Kasumi-1 (cell line): ENCODE data around the gene DERL2.

Experiments
- DNase-seq, 2 experiments: peaks; one replicate each; lab custom pipeline; 2025; lab: John Stamatoyannopoulos, UW

The DERL2 gene

GRCh38 chr17:5501685-5502084 is 15.7 kb upstream of the DERL2 start:
- DNase-seq: no peak

- DNase-seq: peak; percentile 24 to 32
Observed at GRCh38 chr17:5500589-5501391, 14.8 kb upstream of the DERL2 start.

- DNase-seq: no peak
Observed at GRCh38 chr17:5500247-5500588, 14.2 kb upstream of the DERL2 start.

DNA sequence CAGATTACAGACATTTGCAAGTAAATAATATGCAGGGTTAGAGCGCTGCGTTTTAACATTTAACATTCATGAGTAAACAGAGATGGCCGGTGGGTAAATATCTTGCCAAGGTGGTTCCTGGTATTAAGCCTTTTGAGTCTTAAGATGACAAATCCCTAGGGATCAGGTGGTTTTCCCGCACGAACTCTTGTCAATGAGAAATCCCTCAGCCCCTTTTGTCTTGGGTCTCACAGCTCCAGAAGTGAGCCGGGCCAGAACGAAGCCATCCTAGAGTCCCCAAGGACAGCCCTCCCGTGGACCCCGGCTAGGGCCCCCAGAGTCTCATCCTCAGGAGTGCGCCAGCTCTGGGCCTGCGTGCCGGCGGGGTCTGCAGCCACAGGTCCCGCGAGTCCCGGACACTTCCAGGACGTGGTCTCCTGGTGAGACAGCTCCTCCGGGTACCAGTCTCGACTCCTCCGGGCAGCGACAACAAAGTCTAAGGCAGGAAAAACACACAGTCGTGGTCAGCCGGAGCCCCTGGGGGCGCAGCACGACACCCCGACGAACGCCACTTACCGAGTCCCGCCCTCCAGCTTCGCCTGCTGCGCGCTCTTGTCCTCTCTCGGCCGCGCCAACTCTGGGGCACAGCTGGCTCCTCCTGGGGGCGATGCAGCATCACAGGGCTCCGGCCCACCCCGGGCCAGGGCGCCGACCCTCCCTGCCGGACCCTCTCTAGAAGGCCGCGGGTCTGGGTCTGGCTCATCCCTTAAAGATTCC is 13.7 kb upstream of the DERL2 start:
- DNase-seq: no peak

- no peak for DNase-seq
Observed at GRCh38 chr17:5492970-5493369, 7.0 kb upstream of the DERL2 start.

- no peak for DNase-seq
Observed at GRCh38 chr17:5488752-5489151, 2.8 kb upstream of the DERL2 start.

GRCh38 chr17:5486206-5487124 is 487 bp upstream of the DERL2 start, which contains the start of gene MIS12:
Gene MIS12 (plus strand): TSS chr17:5486566. CDS start chr17:5488863, 2,297 bp downstream.
- DNase-seq: peak; percentile 93 to 95

DNA sequence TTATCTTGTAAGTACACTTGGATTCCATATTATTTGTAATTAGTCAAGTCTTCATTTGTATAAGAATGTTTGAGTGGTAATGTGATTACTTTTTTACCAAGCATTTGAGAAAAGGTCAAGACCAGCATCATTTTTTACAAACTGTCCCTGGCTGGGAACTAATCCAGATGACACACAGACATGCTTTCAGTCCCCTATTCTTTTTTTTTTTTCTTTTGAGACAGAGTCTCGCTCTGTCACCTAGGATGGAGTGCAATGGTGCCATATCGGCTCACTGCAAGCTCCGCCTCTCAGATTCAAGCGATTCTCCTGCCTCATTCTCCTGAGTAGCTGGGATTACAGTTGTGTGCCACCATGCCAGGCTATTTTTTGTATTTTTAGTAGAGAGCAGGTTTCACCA is 4.5 kb downstream of the DERL2 start:
- no peak for DNase-seq

DNA sequence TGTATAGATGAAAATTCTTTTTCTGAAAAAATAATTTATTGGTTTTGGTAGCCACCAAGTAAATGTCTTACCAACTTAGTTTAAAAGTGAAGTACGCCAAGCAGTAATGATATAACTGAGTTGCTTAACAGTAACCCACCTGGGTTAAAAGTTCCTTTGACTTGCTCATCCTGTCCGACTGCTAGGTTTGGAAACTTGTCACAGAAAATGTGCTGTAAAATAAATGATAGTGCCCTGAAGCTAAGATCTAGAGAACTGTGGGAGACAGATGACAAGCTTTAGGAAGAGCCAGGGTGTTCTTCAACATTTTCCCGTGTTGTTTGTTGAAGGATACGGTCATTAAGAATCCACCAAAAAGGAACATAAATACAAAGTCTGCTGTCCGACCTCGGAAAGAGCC is 5.0 kb downstream of the DERL2 start:
- no peak for DNase-seq

- no peak for DNase-seq
Observed at GRCh38 chr17:5478992-5479391, 7.0 kb downstream of the DERL2 start.

DNA sequence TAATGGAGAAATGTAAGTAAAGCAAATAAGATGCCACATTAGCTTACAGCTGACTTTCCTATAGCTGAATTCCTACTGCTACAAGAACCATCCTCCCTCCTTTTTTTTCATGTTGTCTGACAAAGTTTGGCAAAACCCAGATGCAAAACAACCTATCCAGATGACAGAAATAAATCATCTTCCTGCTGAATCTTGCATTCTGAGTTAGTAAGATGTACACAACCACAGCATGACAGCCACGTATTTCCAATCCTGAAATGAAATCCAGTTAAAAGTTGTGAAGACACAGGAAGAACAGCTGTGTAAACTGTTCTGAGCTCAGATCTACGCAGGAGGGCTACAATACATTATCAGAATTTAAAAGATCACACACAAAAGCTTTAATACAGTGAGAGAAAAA is 12.1 kb downstream of the DERL2 start:
- no peak for DNase-seq

GRCh38 chr17:5472511-5472910 is 13.5 kb downstream of the DERL2 start:
- DNase-seq: no peak

GRCh38 chr17:5468075-5468473 is 17.9 kb downstream of the DERL2 start:
- no peak for DNase-seq

GRCh38 chr17:5467416-5467815 is 18.6 kb downstream of the DERL2 start:
- DNase-seq: no peak

DNA sequence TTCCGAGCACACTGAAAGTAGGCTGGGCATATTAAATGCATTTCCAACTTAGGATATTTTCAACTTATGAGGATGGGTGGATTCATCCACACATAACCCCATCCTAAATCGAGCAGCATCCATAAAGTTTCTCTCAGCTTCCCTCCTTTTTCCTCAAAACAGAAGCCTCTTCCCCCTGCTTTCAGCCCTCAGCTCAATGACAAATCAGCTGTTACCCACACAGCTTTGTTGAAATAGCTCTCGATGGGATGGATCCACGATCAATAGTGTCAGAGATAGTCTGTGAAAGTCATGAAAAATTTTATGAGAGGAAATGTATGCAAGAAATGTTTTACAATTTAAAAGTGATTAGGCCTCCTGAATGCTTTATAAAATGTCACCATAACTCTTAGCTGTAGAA is 19.7 kb downstream of the DERL2 start:
- no peak for DNase-seq

- peak; percentile 20 to 53 for DNase-seq
Observed at GRCh38 chr17:5464717-5465507, 21.1 kb downstream of the DERL2 start.

GRCh38 chr17:5446786-5447185 is 39.2 kb downstream of the DERL2 start:
- no peak for DNase-seq

- DNase-seq: no peak
Observed at GRCh38 chr17:5444209-5444608, 41.8 kb downstream of the DERL2 start.

GRCh38 chr17:5443728-5444127 is 42.2 kb downstream of the DERL2 start:
- no peak for DNase-seq

- DNase-seq: no peak
Observed at GRCh38 chr17:5439446-5439764, 46.6 kb downstream of the DERL2 start.

- DNase-seq: peak; percentile 61 to 66
Observed at GRCh38 chr17:5438716-5439445, 47.1 kb downstream of the DERL2 start, which contains the start of gene C1QBP. Gene C1QBP (minus strand): TSS chr17:5439155. CDS start chr17:5439073, 82 bp downstream.
